Panc1 (cell line): ENCODE measurements around the gene RHD. TPM values are rescaled to one million over a fixed set of nuclear protein-coding genes. Genes with fewer than 3 reads are reported as not detected.
"Not testable (repeated sequence)": the region's sequence is repeated elsewhere in the genome, so short reads cannot be mapped to it uniquely, and the experiment has no call there.

ENCODE experiments used
- ATAC-seq: fragments of 200-7000 bp; cut with Tn5 transposase; 2 replicates; pipeline ENCODE4 v1.9.1; 2020; ENCODE audit warnings: mild to moderate bottlenecking, moderate library complexity
- BruUV-seq: library from RNA; stranded (reverse); fragments of 400-500 nt; replicated peaks from 2 replicates; lab custom pipeline; 2021; lab: Mats Ljungman, UMichigan
- CTCF ChIA-PET: fragments of 300-600 bp; sonication (Branson Sonifier 250); formaldehyde crosslinking; loops from one replicate; lab custom pipeline; 2022; ENCODE audit warnings: antibody characterized with exemption; lab: Charles Lee
- POLR2A ChIA-PET: fragments of 300-600 bp; sonication (Branson Sonifier 250); formaldehyde crosslinking; loops from one replicate; lab custom pipeline; 2022; ENCODE audit warnings: antibody characterized with exemption; lab: Charles Lee
- DNase-seq: peaks from one replicate; pipeline ENCODE4 v3.0.0-alpha.2; 2010; ENCODE audit warnings: low read depth, low spot score
- H3K27ac ChIP-seq: 2 replicates; pipeline ENCODE4 v1.5.1; 2011; ENCODE audit warnings: mild to moderate bottlenecking, low read length, inconsistent platforms
- H3K27me3 ChIP-seq: fragments of 200-500 bp; sonication (Bioruptor generic); 2 replicates; pipeline ENCODE4 v1.6.0; 2014; ENCODE audit warnings: low read length, inconsistent platforms; ENCODE audit not compliant: control insufficient read depth, insufficient read depth
- H3K36me3 ChIP-seq: fragments of 200-500 bp; sonication (Bioruptor generic); 2 replicates; pipeline ENCODE4 v1.5.1; 2014; ENCODE audit warnings: inconsistent platforms, mild to moderate bottlenecking, low read length, moderate library complexity; ENCODE audit not compliant: control insufficient read depth, insufficient read depth
- H3K4me1 ChIP-seq: 2 replicates; pipeline ENCODE4 v1.5.1; 2011; ENCODE audit warnings: inconsistent platforms, mild to moderate bottlenecking, low read length, moderate library complexity; ENCODE audit not compliant: control insufficient read depth, insufficient read depth
- H3K4me3 ChIP-seq, 2 experiments: 2 replicates each; pipeline ENCODE4 v1.5.1; 2011 to 2012; ENCODE audit warnings: low read depth in 2 of 2, low read length in 2 of 2, mild to moderate bottlenecking in 2 of 2, inconsistent platforms in 1 of 2, moderate library complexity in 1 of 2
- H3K9me3 ChIP-seq: fragments of 200-500 bp; sonication (Bioruptor generic); 2 replicates; pipeline ENCODE4 v1.5.1; 2014; ENCODE audit warnings: low read depth, mild to moderate bottlenecking, inconsistent platforms, low read length, moderate library complexity; ENCODE audit not compliant: control insufficient read depth, insufficient read depth
- POLR2AphosphoS5 ChIP-seq: IDR thresholded peaks from 2 replicates; pipeline ENCODE4 v1.6.1; 2012; ENCODE audit warnings: mild to moderate bottlenecking, low read depth, low read length, moderate library complexity
- SIN3A ChIP-seq: IDR thresholded peaks from 2 replicates; pipeline ENCODE4 v1.6.1; 2012; ENCODE audit warnings: low read depth, mild to moderate bottlenecking, low read length, moderate library complexity, borderline replicate concordance; ENCODE audit not compliant: insufficient read depth
- in situ Hi-C: cut with HindIII; loops from 2 replicates; pipeline ENCODE4 v1.10.0; 2016; ENCODE audit warnings: low sequenced_read_pairs, low pct_unique_long_range_greater_than_20kb
- intact Hi-C: fragments of 100-400 bp; cut with micrococcal nuclease; formaldehyde crosslinking; loops from one replicate; pipeline ENCODE4 v1.10.0; 2022; ENCODE audit not compliant: unreplicated experiment
- total RNA-seq: library from RNA; stranded (reverse); gene quantifications from one replicate; pipeline ENCODE4 v1.2.1, GENCODE V29; 2021; ENCODE audit not compliant: unreplicated experiment
- TF ChIP-seq, protein P1 (sequence below), 2 experiments: IDR thresholded peaks; 2 replicates each; pipeline ENCODE4 v1.6.1; 2011 to 2012; ENCODE audit warnings: low read depth in 2 of 2, control low read depth in 1 of 2, low read length in 1 of 2, mild to moderate bottlenecking in 1 of 2, moderate library complexity in 1 of 2; ENCODE audit not compliant: insufficient read depth in 1 of 2
- TF ChIP-seq, protein P2 (sequence below): fragments of 450-650 bp; IDR thresholded peaks from 2 replicates; pipeline ENCODE4 v1.5.1; 2017; ENCODE audit warnings: mild to moderate bottlenecking

Gene RHD
- total RNA-seq, 1 experiment from 2014 or later = not detected

DNA sequence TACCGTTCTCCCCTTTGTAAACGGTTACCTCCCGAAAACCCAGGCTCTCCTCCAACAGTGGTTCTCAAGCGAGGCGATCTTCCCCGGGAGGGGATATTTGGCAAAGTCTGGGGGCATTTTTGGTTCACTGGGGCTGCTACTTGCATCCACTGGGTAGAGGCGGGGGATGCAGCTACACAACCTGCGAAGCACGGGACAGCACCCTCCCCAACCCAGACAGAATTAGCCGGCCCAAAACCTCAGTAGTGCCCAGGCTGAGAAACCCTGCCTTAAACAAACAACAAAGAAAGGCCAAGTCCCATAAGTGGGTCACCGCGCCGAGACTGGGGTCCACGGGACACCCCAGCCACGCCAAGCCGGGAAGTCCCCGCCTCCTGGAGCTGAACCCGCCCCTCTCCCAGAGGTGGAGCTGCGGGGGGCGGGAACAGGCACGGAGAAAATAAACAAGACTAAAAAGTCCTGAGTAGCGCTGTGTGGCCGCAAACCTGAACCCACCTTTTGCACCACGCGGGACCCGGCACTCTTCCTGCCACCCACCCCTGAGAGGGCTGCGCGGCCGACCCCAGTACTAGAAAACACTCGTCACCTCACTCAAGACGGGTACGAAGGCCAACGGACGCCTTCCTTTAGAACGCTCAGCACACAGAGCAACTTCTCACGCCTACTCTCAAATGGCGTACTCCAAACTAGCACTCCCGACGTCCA is 65.3 kb downstream of the RHD start:
- peak overlapping the region; percentile 65 to 94 for H3K4me3 ChIP-seq
- H3K36me3 ChIP-seq, CTCF ChIA-PET, intact Hi-C loops, H3K4me1 ChIP-seq, in situ Hi-C loops, H3K27me3 ChIP-seq, DNase-seq, H3K9me3 ChIP-seq, BruUV-seq: not testable (repeated sequence)
- peak; percentile 88 for ATAC-seq
- peak overlapping the region; percentile 87; the same call in 1 of the 2 replicates for H3K27ac ChIP-seq
- POLR2A ChIA-PET = interaction anchor here (0.7 kb wide), 1 partner anchor 140 kb away, joined by 3 read pairs; no protein-coding TSS in a partner anchor

DNA sequence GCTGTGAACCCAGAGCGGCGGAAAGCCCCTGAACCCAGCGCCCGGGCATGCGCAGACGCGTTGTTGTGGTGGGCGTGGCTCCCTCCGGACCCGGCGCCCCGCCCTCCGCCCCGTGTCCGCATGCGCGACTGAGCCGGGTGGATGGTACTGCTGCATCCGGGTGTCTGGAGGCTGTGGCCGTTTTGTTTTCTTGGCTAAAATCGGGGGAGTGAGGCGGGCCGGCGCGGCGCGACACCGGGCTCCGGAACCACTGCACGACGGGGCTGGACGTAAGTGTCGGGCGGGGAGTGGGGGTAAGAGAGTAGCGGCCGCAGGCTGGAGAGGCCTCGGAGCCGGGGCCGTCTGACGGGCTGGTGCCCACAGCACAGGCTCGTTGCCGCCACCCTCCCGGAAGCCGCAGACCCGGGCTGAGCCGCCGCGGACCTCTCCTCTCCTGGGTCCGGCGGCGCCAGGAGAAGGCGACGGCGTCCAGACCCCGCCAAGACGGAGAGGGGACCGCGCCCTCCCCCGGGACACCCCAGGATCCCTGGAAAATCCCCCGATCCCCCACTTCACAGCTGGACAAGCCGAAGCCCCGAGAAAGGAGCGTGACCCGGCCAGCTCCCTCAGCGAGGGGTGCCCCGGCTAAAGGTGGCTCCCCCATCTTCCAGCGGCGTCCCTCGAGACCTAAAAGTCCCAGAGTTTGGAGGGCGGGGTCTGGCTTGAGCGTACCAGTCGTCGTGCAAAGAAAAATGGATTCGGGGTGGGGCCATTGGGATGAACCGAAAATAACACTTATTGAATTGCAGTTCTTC is 66.1 kb downstream of the RHD start, which contains the start of gene TMEM50A:
Gene TMEM50A (plus strand): TSS at position 147 of the 794 bp plus-strand sequence. CDS start 2,153 bp downstream, outside the sequence.
- no peaks in the 10 kb centered on the region for H3K27me3 ChIP-seq
- no peaks in the 10 kb centered on the region for H3K9me3 ChIP-seq
- no TSS peak for BruUV-seq
- no peak for DNase-seq
- intact Hi-C loops (no loop called here), in situ Hi-C loops (no loop called here)
- H3K4me3 ChIP-seq = peak within 1 kb of the TSS; percentile 79 to 94
- CTCF ChIA-PET = no interaction called here
- peak within 1 kb of the TSS; percentile 87 for H3K27ac ChIP-seq
- POLR2A ChIA-PET = interaction anchor here (0.7 kb wide), 1 partner anchor 140 kb away, joined by 3 read pairs; no protein-coding TSS in a partner anchor
- H3K4me1 ChIP-seq = peaks cover 2% of the 10 kb centered on the region; the same call in 1 of the 2 replicates
- TF ChIP-seq, protein P1, sequence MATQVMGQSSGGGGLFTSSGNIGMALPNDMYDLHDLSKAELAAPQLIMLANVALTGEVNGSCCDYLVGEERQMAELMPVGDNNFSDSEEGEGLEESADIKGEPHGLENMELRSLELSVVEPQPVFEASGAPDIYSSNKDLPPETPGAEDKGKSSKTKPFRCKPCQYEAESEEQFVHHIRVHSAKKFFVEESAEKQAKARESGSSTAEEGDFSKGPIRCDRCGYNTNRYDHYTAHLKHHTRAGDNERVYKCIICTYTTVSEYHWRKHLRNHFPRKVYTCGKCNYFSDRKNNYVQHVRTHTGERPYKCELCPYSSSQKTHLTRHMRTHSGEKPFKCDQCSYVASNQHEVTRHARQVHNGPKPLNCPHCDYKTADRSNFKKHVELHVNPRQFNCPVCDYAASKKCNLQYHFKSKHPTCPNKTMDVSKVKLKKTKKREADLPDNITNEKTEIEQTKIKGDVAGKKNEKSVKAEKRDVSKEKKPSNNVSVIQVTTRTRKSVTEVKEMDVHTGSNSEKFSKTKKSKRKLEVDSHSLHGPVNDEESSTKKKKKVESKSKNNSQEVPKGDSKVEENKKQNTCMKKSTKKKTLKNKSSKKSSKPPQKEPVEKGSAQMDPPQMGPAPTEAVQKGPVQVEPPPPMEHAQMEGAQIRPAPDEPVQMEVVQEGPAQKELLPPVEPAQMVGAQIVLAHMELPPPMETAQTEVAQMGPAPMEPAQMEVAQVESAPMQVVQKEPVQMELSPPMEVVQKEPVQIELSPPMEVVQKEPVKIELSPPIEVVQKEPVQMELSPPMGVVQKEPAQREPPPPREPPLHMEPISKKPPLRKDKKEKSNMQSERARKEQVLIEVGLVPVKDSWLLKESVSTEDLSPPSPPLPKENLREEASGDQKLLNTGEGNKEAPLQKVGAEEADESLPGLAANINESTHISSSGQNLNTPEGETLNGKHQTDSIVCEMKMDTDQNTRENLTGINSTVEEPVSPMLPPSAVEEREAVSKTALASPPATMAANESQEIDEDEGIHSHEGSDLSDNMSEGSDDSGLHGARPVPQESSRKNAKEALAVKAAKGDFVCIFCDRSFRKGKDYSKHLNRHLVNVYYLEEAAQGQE (IDR thresholded peaks at IDR 0.05; ENCODE audit: insufficient read depth in 1 of 2, low read depth in 2 of 2, low read length in 1 of 2) = no peak
- peak; percentile 76; the same call in 1 of the 2 replicates for TF ChIP-seq SIN3A
- TF ChIP-seq POLR2AphosphoS5 = peak; percentile 78
- TF ChIP-seq, protein P2, sequence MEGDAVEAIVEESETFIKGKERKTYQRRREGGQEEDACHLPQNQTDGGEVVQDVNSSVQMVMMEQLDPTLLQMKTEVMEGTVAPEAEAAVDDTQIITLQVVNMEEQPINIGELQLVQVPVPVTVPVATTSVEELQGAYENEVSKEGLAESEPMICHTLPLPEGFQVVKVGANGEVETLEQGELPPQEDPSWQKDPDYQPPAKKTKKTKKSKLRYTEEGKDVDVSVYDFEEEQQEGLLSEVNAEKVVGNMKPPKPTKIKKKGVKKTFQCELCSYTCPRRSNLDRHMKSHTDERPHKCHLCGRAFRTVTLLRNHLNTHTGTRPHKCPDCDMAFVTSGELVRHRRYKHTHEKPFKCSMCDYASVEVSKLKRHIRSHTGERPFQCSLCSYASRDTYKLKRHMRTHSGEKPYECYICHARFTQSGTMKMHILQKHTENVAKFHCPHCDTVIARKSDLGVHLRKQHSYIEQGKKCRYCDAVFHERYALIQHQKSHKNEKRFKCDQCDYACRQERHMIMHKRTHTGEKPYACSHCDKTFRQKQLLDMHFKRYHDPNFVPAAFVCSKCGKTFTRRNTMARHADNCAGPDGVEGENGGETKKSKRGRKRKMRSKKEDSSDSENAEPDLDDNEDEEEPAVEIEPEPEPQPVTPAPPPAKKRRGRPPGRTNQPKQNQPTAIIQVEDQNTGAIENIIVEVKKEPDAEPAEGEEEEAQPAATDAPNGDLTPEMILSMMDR = no peak
- ATAC-seq = peak; percentile 91
- H3K36me3 ChIP-seq = peaks cover 5% of the 10 kb centered on the region; the same call in 1 of the 2 replicates
